ENCODE measurements around the gene TAF1C. TPM values are rescaled to one million over a fixed set of nuclear protein-coding genes. Genes with fewer than 3 reads are reported as not detected.

The TAF1C gene
- total and polyA plus RNA-seq, 2 donors (not counting 3 experiments of a cell fraction or from before 2014, with no cell fraction given): 57.2 to 77.6 TPM

DNA sequence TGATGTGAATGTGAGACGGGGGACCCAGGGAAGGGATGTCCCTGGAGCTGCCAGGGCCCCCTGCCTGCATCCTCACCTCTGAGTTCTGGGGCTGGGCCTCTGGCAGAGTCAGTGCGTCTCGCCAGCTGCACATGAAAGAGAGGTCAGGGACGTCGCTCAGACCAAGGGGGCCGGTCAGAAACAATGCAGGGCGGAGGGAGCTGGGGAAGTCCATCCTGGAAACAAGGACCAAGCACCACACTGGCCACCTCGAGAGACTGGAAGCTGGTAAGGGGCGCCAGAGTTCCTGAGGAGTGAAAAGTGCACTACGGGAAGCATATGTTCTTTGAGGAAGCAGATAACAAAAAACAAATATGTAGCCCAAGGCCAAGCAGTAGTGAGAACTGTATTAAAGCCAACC, 2.1 kb downstream of the TAF1C start:
- dilution Hi-C loops (cut with MboI; ENCODE audit: extremely low pct_ligation_motif_present, low sequenced_read_pairs): no loop called here
- POLR2A ChIA-PET: interaction anchor here (0.5 kb wide), 1 partner anchor 43 kb away, joined by 3 read pairs; no protein-coding TSS in a partner anchor
- CTCF ChIA-PET: interaction anchor here (1.0 to 1.6 kb wide), 8 partner anchors 10 to 318 kb away, joined by 3 to 6 read pairs (median 4); no protein-coding TSS in a partner anchor
- BruUV-seq (replicated peaks): no TSS peak
- Histone ChIP-seq H2AFZ (ENCODE audit: low read depth, low read length) (no peak overlapping the region), H3K36me3 (ENCODE audit: control insufficient read depth in 2 of 2, extremely low read depth in 1 of 2, insufficient read depth in 2 of 2, low read length in 2 of 2) (peaks cover 3 to 32% of the 10 kb centered on the region in 2 experiments), H3K4me3 (replicated peaks in 1 of 3; ENCODE audit: insufficient read depth in 1 of 3, low read depth in 1 of 3, low read length in 3 of 3) (peak overlapping the region in 1 of 3 experiments; percentile 25), H3K9ac (replicated peaks; ENCODE audit: extremely low read depth, insufficient read depth, low read length) (no peak overlapping the region), H3K27me3 (ENCODE audit: control insufficient read depth in 2 of 2, insufficient read depth in 2 of 2, low read length in 2 of 2) (no peaks in the 10 kb centered on the region), H3K4me2 (ENCODE audit: insufficient read depth, low read length) (peak overlapping the region; percentile 18), H4K20me1 (replicated peaks; ENCODE audit: control insufficient read depth, extremely low read depth, insufficient read depth, low read length) (no peaks in the 10 kb centered on the region), H3K9me3 (replicated peaks; ENCODE audit: control insufficient read depth, insufficient read depth, low read length) (no peaks in the 10 kb centered on the region), H3K4me1 (ENCODE audit: control insufficient read depth, extremely low read depth, insufficient read depth, low read length) (peaks cover 17% of the 10 kb centered on the region), H3K27ac (ENCODE audit: insufficient read depth, low read depth, low read length) (peak overlapping the region; percentile 50), H3K9me1 (replicated peaks; ENCODE audit: control insufficient read depth, extremely low read depth, insufficient read depth, low read length) (no peaks in the 10 kb centered on the region), H3K79me2 (ENCODE audit: control insufficient read depth, insufficient read depth, low read length) (peaks cover 23% of the 10 kb centered on the region)
- intact Hi-C loops (cut with micrococcal nuclease): loop anchor here (1.0 to 5.0 kb wide), 3 partner anchors 40 to 300 kb away; partner anchors contain the start of genes DNAAF1 and HSDL1
- TF ChIP-seq CTCF (IDR thresholded peaks at IDR 0.05; ENCODE audit: extremely low read depth in 1 of 2, insufficient read depth in 1 of 2, low read depth in 1 of 2, low read length in 2 of 2) (no peak), POLR2A (IDR thresholded peaks at IDR 0.05; ENCODE audit: low read depth, low read length) (no peak), MYC (IDR thresholded peaks at IDR 0.05; ENCODE audit: low read depth, low read length) (no peak), EZH2 (IDR thresholded peaks at IDR 0.05; ENCODE audit: borderline replicate concordance, low read depth, low read length, severe bottlenecking) (no peak), GATA2 (IDR thresholded peaks at IDR 0.05; ENCODE audit: insufficient read depth, insufficient read length, low read depth, low read length) (no peak), POLR2AphosphoS5 (IDR thresholded peaks at IDR 0.05; ENCODE audit: insufficient read depth, low read depth, low read length) (no peak), JUN (IDR thresholded peaks at IDR 0.05; ENCODE audit: borderline replicate concordance, insufficient read depth, insufficient read length, low read depth) (no peak), FOS (IDR thresholded peaks at IDR 0.05; ENCODE audit: borderline replicate concordance, insufficient read depth, low read length) (no peak)
- TF ChIP-seq, protein P1, sequence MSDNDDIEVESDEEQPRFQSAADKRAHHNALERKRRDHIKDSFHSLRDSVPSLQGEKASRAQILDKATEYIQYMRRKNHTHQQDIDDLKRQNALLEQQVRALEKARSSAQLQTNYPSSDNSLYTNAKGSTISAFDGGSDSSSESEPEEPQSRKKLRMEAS (IDR thresholded peaks at IDR 0.05; ENCODE audit: insufficient read depth, insufficient read length): no peak
- DNase-seq (ENCODE audit: low read depth, low spot score) (peak; percentile 94), FAIRE-seq (no peak)

Measured in endothelial cell of umbilical vein (primary cell).